Glomerular endothelial cell (primary cell): Measurements from ENCODE around the gene CHD5. TPM values are rescaled to one million over a fixed set of nuclear protein-coding genes. Genes with fewer than 3 reads are reported as not detected.

ENCODE experiments used
- DNase-seq: peaks from one replicate; pipeline ENCODE4 v3.0.0-alpha.2; 2011; ENCODE audit warnings: low read depth, low spot score; ENCODE audit errors: extremely low read depth
- total RNA-seq: library from RNA; depleted of rRNA; stranded (reverse); fragments of >200 nt; gene quantifications from 2 replicates; pipeline ENCODE4 v1.2.3, GENCODE V29; 2015

CHD5 gene
- total RNA-seq, 1 donor from 2014 or later = under 0.01 TPM

DNA sequence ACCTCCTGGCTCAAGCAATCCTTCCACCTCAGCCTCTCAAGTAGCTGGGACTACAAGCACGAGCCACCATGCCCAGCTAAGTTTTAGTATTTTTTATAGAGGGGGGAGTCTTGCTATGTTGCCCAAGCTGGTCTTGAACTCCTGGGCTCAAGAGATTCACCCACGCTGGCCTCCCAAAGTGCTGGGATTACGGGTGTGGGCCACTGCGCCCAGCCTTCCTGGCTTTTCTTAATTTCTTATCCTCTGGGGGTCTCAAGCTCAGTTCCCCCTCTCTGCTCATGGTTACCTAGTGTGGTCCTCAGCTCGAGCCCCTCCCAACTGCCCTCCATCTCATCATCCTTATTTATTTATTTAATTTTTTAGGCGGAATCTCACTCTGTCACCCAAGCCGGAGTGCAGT is 22.1 kb upstream of the CHD5 start:
- DNase-seq = no peak

DNA sequence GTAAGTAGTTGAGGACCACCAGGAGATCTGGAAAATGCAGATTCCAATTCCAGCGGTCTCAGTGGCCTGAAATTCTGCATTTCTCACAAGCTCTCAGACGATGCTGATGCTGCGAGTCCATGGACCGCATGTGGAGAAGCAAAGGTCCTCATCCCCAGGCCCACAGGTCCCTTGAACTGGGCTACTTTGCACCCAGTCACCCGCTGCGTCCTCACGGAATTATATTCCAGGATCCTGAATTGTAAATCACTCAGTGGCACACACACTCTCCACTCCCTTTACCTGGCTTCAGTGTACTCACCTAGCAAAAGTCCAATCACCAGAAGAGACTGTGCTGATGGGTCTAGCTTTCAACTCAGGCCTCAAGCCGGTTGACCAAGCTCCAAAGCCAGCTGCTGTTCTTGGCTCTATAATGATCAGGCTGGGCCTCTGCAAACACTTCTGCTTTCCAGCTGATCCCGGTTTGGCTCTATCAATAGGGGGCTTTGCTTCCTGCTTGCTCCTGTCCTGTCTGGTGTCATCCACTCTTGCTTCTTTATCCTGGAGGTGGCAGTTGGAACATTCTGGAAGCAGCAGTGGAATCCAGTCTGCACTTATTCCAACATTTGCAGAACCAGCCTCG is 20.2 kb upstream of the CHD5 start:
- DNase-seq = no peak

DNA sequence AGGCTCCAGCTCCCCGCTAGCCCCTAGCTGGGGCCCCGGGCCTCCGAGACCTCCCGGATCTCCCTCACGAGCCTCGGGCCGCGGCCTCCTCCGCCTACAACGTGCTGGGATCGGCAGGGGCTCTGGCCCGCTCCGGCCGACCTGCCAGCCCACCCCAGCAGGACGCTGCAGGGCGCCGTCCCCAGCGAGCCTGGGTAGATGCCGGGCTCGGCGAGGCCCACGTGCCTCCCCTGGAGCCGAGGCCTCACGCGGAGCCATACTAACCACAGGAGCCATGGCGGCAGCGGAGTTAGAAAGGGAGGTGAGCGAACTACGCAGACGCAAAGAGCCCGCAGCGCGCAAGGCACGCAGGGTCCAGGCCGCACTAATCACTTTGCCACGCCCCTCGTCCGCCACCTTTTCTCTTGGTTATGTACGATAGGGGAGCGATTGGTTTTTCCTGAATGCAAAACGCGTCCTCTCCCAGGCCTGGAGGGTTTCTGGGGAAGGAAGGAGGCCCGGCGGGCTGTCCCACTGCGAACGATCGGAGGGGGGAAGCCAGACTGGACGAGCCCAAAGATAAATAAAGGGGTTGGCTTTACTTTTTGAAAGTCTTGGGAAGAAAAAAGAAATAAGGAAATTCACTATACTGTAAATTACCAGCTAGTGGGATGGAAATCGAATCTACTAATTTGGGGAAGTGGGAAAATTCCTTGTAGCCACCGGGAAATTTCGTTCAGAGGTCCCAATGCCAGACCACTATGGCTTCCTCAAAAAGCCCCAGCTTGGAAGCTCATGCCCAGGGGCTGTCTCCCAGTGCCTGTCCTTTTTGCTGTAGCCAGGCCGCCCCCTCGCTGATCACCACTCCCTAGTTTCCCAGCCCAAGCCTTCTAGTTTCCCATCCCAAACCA is 19.4 kb upstream of the CHD5 start, which contains the start of gene RPL22:
Gene RPL22 (minus strand): TSS at position 298 of the 890 bp plus-strand sequence. CDS start 22 bp downstream, at position 276.
- peak; percentile 96 for DNase-seq

DNA sequence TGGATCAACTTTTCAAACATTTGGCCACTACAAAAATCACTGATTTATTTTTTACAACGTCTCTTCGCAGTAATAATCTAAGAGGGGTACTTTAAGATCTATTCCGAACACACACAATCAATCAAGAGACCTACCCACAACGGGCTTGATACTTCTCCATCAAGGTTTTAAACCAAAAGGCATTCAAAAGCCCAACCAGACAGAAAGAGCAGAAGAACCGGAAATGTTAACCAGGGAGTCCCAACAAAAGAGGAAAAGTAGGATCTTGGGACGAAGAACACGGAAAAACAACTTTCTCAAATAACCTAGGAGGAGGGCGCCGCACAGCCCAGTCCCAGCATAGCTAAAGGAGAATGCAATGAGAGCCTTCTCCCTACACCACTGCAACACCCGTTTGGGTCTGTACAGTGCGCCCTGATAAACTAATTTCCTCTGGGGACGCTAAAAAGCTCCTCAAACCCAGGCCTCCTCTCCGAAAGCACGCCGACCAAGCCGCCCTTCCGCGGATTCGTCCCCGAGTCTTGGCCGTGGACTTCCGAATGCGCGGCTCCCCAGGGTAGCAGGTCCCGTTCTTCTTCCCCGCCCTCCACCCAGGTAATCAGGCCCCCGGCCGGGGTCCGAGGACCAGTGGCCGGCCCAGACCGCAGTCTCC is 18.7 kb upstream of the CHD5 start:
- DNase-seq = no peak

DNA sequence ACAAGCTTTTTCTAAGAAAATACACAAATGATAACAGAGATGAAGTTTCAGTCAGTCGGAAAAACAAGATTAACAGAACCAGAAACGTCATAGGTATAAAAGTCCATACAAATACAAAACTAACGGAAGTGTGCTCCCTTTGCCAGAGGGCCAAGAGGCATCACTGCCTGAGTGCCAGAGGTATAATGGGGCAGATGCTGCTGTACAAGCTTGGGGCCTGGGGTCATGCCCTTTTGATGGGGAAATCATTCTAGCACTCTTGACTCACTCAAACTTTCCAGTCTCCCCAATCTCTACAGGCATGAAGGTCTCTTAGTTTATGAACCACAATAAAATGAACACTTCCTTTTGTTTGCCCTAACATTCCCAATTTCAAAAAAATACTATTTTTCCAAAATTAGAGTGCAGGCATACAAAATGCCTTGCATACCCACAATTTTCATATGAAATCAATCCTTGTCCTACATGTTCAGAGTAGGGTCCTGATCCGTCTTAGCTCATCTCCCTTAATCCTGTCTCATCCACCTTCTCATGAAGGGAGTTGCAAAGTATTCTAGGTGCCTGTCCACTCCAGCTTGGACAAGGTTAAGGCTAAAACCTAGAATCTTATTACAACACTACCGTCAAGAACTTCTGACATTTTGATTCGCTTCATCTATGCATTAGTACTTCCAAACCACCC is 17.8 kb upstream of the CHD5 start:
- DNase-seq = no peak

DNA sequence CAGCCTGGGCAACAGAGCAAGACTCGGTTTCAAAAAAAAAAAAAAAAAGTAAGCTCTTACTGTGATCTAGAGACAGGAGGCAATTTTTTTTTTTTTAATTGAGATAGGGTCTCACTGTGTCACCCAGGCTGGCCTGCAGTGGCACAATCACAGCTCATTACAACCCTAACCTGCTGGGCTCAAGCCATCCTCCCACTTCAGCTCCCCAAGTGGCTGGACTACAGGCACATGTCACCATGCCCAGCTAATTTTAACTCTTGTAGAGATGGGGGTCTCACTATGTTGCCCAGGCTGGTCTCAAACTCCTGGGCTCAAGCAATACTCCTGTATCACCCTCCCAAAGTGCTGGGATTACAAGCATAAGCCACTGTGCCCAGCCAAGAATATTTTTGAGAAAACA is 11.8 kb upstream of the CHD5 start:
- no peak for DNase-seq

DNA sequence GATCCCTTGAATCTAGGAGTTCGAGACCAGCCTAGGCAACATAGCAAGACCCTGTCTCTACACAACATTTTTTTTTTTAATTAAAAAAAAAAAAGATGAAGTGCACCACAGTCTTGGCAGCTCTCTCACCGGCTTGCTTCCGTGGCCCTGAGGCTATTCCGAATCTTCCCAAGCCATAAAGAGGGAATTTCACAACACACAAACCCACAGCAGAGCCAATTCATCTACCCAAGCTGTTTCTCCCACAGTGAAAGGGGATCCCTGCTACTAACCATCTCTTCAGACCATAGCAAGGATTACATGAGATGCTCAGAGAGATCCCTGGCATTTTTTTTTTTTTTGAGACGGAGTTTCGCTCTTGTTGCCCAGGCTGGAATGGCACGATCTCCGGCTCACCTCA is 8.3 kb upstream of the CHD5 start:
- DNase-seq = no peak

DNA sequence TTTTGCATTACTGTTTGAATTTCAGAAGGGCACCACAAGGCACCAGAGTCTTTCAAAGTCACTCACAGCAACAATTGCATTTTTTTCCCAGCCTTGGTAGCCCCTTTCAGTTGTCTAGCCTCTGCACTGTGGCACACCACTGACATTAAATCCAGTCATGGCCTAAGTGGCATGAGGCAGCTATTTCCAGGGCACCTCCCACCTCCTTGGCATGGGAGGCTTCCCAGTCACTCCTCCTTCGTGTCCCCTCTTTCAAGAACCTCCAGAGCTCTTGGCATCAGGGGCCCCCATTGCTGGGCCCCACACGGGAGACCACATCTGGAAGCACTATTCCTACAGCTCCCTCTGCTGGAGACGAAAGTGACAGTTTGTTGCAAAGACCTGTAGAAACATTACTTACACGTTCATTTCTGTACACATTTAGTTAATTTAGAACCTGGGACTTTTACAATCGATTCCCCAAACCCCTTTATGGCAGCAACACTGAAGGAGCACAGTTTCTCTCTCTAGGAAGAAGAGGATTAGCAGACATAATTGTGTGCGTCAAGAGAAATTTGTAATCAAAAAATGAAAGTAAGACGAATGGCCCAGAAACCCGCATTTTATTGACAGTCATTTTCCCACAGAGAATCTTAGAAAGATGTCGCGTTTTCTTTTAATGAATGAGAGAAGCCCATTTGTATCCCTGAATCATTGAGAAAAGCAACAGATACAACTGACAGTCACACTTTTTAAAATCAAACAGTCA is 5.7 kb upstream of the CHD5 start:
- no peak for DNase-seq

DNA sequence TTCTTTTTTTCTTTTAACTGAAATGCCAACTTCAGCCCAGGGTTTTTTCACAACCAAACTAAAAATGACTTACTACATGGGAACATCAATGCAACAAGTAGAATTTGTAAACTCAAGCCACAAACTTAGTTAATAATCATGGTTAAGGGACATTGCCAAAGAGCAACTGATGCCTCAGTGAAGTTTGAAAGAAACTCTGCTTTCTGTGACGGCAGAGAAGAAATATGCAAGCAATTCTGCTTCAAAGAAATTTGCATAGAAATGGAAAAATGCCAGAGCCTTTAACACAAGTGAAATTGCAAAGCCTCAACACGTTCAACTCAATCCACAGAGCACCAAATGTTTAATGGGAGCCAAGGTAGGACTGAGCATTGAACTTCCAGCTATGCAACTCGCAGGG is 5.0 kb upstream of the CHD5 start:
- no peak for DNase-seq

DNA sequence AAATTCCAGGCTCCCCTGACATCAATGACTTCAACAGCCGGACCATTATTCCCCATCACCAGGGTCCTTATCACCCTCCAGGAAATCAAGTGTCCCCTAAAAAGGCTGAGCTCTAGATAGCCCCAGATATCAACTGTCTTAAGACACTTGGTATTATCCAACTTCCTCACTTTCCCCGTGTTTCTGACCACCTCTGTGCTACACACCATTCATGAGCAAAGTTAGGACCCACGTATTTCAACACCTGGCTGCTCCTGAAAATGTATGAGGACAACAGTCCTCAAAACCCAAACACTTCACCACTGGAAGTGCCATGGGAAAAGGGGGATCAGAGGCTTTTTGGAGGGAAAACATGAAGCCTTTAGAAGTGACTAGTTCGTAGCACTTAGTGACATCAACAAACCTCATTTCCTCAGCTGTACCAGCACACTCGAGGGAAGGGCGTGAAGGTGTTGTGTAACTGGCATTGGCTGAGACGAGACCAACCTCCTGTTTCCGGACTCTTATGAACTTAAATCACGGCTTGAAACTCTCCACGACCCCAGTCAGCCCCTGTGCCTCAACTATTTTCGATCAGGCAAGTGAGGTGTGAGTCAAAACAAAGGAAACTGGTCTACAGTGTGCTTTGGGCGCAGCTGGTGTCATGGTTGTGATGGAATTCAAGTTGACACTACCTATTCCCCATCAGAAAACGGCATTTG is 4.1 kb upstream of the CHD5 start:
- no peak for DNase-seq

DNA sequence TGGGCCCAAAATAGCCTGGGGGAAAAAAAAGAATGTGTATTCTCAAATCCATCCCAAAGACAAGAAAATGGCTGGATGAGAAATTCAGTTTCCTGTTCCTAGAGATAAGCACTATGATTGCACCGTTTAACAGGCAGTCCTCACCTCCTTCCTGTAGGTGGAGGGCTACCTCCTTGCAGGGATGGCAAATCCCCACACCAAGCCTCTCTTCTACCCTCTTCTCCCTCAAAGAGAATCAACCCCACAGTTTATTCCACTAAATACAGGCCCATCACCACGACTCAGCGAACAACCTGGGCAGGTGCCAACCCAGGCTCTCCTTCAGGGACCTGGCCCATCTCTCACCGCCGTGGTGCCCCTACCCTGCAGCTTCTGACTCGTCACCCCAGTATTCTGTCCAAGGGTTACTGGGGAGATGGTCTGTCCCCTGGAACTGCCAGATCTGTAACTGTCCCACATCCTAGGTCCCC is 3.4 kb upstream of the CHD5 start:
- no peak for DNase-seq

DNA sequence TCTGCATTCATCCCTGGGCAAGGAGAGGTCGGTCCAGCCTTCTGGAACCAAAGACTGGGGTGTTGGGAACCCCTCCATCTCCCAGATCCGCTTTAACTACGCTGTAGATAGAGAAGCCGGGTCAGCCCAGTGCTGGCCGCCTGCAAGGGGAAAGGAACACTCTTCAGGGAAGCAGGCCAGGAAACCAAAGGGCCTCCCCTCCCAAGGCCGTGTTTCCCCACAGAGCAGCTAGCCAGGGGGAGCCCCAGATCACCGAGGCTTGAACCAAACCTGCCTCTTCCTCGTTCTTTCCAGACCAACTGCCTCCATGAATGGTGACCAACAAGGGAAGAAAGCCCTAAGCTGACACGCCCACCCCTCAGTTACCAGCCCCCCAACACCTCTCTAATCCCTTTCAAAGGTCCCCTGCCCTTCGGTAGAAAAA is 1.2 kb upstream of the CHD5 start:
- no peak for DNase-seq

DNA sequence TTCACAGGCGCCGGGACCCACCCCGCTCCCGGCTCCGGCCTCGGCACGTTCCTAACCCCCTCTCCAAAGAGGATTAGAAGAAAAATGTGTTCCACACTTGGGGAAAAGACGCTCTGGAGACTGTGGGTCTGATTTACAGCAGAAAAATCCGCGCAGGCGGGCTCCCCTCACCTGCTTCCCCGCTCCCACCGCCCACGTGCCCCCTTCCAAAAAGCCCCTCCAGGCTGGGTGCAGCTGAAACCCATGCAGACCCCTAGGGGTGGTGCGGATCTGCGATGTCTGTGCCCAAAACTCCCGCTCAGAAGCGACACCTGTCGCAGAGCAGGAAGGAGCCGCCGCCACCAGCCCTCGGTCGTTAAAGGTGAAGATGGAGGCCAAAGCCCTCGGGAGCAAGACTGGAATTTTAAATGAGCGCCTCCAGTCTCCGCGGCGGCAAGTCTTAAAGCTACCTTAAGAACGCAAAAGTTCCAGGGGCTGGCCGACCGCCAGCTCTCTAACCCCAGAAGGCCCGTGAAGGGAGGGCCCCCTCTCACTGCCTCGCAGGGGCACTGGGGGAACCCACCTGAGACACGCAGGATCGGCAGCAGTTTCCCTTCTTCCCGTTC is 688 bp upstream of the CHD5 start:
- no peak for DNase-seq

DNA sequence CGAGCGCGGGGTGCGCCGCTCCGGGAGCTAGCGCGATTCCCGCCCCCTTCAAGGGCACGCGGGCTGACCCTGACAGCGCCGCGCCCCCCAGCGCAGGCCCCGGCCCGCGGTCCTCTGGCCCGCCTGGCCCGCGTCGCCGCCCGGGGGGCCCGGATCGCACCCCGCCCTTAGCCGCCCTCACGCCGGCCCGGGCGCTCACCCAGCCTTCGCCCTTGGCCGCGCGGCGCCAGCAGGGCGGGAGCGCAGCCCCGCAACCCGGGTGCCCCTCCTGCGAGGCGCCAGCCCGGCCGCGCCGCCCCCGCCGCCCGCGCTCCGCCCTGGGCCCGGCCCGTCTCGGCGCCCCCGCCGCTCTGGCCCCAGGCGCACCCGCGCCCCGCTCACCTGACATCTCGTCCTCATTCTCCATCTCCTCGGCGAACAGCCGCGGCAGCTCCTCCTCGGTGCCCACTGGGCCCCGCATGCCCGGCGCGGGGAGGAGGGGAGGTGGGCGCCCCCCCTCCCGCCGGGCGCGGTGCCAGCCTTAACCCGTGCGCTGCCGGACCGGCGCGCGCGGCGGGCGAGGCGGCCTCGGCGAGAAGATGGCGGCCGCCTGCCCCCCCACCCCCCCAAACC is 451 bp downstream of the CHD5 start:
- DNase-seq = no peak

DNA sequence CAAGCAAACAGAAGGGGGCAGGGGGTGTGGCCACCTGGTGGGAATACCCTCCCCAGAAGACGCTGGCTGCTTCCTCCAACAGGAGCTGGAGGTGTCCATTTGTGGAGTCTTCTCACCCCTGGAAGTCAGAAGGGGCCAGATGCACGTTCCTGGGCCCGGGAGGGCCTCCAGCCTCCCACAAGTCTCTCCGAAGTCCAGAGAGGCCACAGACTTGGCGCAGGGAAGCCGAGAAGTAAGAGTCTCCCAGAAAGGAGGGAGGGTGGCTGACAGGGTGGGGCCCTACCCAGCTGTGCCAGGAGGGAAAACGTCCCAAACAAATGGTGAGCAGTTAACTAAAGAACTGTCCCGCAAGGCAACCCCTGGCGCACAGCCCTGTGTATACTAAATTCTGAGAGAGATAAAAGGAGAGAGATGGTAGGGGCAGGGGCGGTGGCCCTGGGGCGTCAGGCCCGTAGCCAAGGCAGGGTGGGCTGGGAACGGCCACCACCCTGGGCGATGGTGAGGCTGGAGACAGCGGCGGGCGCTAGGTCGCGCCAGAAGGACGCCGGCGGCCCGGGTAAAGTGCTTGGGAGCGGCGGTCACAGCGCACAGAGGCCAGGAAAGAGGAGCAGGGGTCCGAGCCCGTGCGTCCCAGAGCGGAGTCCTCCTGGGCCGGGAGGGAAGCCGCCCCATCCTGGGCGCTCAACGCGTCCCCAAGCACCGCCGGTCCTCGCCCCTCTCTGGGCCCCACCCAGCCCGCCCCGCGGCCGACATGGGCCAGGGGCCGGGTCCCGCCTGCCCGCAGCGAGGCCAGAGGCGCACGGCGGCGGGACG is 1.2 kb downstream of the CHD5 start:
- DNase-seq = no peak

DNA sequence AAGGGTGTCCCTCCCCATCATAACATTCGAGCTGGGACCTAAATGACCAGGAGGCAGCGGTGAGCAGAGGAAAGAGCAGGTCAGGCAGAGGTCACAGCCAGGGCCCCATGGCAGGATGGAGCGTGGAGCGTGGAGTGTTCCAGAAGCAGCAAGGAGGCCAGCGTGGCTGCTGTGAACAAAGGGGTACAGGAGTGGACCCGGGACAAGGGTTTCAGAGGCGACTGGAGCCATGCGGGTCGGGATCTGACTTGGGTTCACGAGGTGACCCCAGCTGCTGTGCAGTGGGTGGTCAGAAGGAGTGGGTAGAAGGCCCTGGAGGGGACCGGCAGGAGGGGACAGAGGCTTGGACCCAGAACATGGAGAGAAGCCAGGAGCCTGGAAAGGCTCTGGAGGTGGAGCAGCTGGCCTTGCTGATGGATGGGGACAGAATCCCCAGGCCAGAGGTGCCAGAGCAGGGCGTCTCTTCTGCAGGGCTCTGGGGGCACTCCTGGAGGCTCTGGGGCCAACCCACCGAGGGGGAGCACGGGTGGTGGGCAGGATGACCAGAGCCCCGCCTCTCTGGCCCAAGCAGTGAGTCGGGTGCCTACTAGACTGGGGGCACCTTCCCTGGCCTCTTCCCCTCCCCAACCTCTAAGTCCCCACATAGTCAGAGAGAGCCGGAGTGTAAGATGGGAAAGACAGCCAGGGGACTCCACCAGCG is 2.3 kb downstream of the CHD5 start:
- DNase-seq = no peak

DNA sequence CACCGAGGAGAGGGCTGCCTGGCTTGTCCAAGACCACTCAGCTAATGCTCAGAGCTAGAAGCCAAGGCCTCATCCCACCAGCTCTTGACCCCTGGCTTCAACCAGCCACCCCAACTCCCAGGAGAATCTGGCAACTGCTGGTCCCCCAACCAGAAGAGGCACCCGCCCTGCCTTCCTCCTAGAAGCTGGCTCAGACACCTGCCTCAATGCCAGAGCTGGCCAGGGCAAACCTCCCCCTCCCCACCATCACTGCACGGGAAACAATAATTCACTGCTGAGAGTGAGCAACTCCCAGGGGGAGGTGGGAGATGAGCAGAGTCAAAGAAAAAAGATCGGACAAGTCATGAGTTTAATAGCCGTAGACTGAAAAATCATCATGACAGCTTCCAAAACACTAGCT is 3.3 kb downstream of the CHD5 start:
- no peak for DNase-seq
